Transverse colon (tissue), 4 donors: ENCODE data around the gene MORN3.
"Not testable (repeated sequence)": the region's sequence is repeated elsewhere in the genome, so short reads cannot be mapped to it uniquely, and the experiment has no call there.

Experiments used
- EP300 ChIP-seq: sonication (generic); formaldehyde crosslinking; IDR thresholded peaks from one replicate; pipeline ENCODE4 v1.6.1; 2017; ENCODE audit warnings: antibody characterized with exemption, low read depth
- POLR2A ChIP-seq: fragments of 450-650 bp; IDR thresholded peaks from one replicate; pipeline ENCODE4 v1.6.1; 2016; ENCODE audit warnings: antibody characterized with exemption, mild to moderate bottlenecking, moderate library complexity
- POLR2AphosphoS5 ChIP-seq, 3 donors: sonication (generic); formaldehyde crosslinking; IDR thresholded peaks; one replicate each; pipeline ENCODE4 v1.6.1; 2016; ENCODE audit warnings: antibody characterized with exemption in 3 of 3
- TF ChIP-seq, protein P1 (sequence below), 5 experiments: fragments of 200-600 bp in 3 of 5; fragments of 450-650 bp in 2 of 5; sonication (generic) in 3 of 5; IDR thresholded peaks; 1 replicate in 2 of 5; 2 replicates in 3 of 5; pipeline ENCODE4 v1.5.1; 2016 to 2017; ENCODE audit warnings: antibody characterized with exemption in 5 of 5, inconsistent platforms in 3 of 5, mild to moderate bottlenecking in 2 of 5, moderate library complexity in 1 of 5

DNA sequence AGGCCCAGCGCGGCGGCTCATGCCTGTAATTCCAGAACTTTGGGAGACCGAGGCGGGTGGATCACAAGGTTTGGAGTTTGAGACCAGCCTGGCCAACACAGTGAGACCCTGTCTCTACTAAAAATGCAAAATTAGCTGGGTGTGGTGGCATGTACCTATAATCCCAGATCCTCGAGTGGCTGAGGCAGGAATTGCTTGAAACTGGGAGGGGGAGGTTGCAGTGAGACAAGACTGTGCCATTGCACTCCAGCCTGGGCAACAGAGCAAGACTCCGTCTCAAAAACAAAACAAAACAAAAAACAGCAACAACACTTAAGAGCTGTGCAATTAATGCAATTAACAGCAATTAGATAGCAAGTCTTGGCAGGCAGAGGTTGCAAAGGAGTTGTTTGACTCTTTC is 45.6 kb upstream of the MORN3 start:
- TF ChIP-seq EP300; POLR2A; POLR2AphosphoS5 (IDR thresholded peaks at IDR 0.05): not testable (repeated sequence)
- TF ChIP-seq, protein P1, sequence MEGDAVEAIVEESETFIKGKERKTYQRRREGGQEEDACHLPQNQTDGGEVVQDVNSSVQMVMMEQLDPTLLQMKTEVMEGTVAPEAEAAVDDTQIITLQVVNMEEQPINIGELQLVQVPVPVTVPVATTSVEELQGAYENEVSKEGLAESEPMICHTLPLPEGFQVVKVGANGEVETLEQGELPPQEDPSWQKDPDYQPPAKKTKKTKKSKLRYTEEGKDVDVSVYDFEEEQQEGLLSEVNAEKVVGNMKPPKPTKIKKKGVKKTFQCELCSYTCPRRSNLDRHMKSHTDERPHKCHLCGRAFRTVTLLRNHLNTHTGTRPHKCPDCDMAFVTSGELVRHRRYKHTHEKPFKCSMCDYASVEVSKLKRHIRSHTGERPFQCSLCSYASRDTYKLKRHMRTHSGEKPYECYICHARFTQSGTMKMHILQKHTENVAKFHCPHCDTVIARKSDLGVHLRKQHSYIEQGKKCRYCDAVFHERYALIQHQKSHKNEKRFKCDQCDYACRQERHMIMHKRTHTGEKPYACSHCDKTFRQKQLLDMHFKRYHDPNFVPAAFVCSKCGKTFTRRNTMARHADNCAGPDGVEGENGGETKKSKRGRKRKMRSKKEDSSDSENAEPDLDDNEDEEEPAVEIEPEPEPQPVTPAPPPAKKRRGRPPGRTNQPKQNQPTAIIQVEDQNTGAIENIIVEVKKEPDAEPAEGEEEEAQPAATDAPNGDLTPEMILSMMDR (IDR thresholded peaks at IDR 0.05): not testable (repeated sequence)
